Measurements from ENCODE around the gene HIRA.

DNA sequence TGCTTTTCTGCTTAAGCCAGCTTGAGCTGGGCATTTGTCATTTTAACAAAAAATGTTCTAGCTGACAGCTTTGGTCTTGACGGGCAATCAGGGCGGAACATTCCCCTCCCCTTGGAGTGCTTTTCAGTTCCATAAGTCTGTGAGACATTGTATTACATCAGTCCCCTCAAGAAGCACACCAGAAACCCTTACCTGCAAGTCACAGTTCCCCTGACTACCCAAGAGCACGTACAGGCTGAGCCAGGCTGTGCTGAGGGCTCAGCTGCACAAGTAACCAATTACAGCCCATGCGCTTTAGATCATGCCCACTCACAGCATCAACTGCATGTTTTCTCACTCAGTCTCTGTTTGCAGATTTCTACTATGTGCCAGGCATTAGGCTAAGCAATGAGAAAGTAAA is 19.1 kb downstream of the HIRA start:
- TF ChIP-seq, protein P1, sequence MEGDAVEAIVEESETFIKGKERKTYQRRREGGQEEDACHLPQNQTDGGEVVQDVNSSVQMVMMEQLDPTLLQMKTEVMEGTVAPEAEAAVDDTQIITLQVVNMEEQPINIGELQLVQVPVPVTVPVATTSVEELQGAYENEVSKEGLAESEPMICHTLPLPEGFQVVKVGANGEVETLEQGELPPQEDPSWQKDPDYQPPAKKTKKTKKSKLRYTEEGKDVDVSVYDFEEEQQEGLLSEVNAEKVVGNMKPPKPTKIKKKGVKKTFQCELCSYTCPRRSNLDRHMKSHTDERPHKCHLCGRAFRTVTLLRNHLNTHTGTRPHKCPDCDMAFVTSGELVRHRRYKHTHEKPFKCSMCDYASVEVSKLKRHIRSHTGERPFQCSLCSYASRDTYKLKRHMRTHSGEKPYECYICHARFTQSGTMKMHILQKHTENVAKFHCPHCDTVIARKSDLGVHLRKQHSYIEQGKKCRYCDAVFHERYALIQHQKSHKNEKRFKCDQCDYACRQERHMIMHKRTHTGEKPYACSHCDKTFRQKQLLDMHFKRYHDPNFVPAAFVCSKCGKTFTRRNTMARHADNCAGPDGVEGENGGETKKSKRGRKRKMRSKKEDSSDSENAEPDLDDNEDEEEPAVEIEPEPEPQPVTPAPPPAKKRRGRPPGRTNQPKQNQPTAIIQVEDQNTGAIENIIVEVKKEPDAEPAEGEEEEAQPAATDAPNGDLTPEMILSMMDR (conservative IDR thresholded peaks at IDR 0.05 in 1 of 2, IDR thresholded peaks at IDR 0.05 in 1 of 2; ENCODE audit: extremely low read depth in 1 of 2, insufficient read depth in 1 of 2, low read depth in 1 of 2, low read length in 2 of 2): no peak
- no peak for TF ChIP-seq EZH2 (IDR thresholded peaks at IDR 0.05; ENCODE audit: borderline replicate concordance, low read length)
